A673 (cell line): ENCODE results near the gene ESR2.

ENCODE experiments used
- EZH2 ChIP-seq: fragments of 200-600 bp; sonication (generic); IDR thresholded peaks from 2 replicates; pipeline ENCODE4 v1.6.1; 2017; ENCODE audit warnings: borderline replicate concordance, low read depth, mild to moderate bottlenecking, mixed read lengths, antibody characterized with exemption, low read length; ENCODE audit not compliant: poor library complexity, severe bottlenecking
- TF ChIP-seq, protein P1 (sequence below): fragments of 300-800, 200-600 bp; sonication (generic); conservative IDR thresholded peaks from 2 replicates; pipeline ENCODE4 v1.5.1; 2017; ENCODE audit warnings: low read depth, mild to moderate bottlenecking, antibody characterized with exemption, low read length, moderate library complexity, mixed read lengths

DNA sequence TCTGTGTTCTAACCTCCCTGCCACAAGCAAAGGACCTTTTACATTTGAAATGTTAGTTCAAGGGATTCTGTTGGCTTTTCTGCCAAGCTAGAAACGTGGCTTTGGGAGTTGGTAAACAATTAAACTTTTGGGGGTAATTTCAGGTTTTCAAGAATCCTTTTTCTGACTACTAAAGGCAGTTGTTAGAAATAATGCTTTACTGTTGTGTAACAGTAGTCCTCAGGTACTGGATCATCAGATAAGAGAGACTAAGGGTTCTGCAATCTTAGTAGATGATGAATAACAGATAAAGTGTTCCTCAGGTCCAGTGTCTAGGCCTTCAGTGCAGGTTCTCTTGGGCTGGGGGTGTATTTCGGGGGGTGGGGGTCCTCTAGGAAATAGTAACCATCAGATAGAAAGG, 249.1 kb downstream of the ESR2 start:
- TF ChIP-seq, protein P1, sequence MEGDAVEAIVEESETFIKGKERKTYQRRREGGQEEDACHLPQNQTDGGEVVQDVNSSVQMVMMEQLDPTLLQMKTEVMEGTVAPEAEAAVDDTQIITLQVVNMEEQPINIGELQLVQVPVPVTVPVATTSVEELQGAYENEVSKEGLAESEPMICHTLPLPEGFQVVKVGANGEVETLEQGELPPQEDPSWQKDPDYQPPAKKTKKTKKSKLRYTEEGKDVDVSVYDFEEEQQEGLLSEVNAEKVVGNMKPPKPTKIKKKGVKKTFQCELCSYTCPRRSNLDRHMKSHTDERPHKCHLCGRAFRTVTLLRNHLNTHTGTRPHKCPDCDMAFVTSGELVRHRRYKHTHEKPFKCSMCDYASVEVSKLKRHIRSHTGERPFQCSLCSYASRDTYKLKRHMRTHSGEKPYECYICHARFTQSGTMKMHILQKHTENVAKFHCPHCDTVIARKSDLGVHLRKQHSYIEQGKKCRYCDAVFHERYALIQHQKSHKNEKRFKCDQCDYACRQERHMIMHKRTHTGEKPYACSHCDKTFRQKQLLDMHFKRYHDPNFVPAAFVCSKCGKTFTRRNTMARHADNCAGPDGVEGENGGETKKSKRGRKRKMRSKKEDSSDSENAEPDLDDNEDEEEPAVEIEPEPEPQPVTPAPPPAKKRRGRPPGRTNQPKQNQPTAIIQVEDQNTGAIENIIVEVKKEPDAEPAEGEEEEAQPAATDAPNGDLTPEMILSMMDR: no peak
- no peak for TF ChIP-seq EZH2
